Parathyroid adenoma (tissue), 2 donors: ENCODE measurements around the gene MAN2A2.

Source experiments
- H2AFZ ChIP-seq: fragments of 300-600 bp; sonication (generic); one replicate; pipeline ENCODE4 v1.7.0; 2017; ENCODE audit warnings: antibody characterized with exemption, mild to moderate bottlenecking
- H3K27ac ChIP-seq: fragments of 300-600 bp; sonication (generic); one replicate; pipeline ENCODE4 v1.7.0; 2017
- H3K27me3 ChIP-seq: fragments of 300-600 bp; sonication (generic); one replicate; pipeline ENCODE4 v1.7.0; 2017; ENCODE audit warnings: low read length; ENCODE audit not compliant: control insufficient read depth, insufficient read depth
- H3K36me3 ChIP-seq: fragments of 300-600 bp; sonication (generic); one replicate; pipeline ENCODE4 v1.7.0; 2017; ENCODE audit warnings: low read length; ENCODE audit not compliant: control insufficient read depth, insufficient read depth
- H3K4me1 ChIP-seq: fragments of 300-600 bp; sonication (generic); one replicate; pipeline ENCODE4 v1.7.0; 2017; ENCODE audit warnings: control low read depth
- H3K4me2 ChIP-seq: fragments of 300-600 bp; sonication (generic); one replicate; pipeline ENCODE4 v1.7.0; 2017; ENCODE audit warnings: low read length
- H3K4me3 ChIP-seq: fragments of 300-600 bp; sonication (generic); one replicate; pipeline ENCODE4 v1.7.0; 2017; ENCODE audit warnings: low read depth, low read length
- H3K79me2 ChIP-seq: fragments of 300-600 bp; sonication (generic); one replicate; pipeline ENCODE4 v1.7.0; 2017; ENCODE audit warnings: control low read depth
- H3K9ac ChIP-seq: fragments of 300-600 bp; sonication (generic); one replicate; pipeline ENCODE4 v1.7.0; 2017; ENCODE audit warnings: mild to moderate bottlenecking
- H3K9me3 ChIP-seq: fragments of 300-600 bp; sonication (generic); one replicate; pipeline ENCODE4 v1.7.0; 2017; ENCODE audit warnings: low read length; ENCODE audit not compliant: control insufficient read depth
- TF ChIP-seq, protein P1 (sequence below): fragments of 300-600 bp; sonication (generic); IDR thresholded peaks from one replicate; pipeline ENCODE4 v1.7.0; 2017; ENCODE audit warnings: antibody characterized with exemption, mild to moderate bottlenecking
- donor health status: primary hyperparathyroidism.

The MAN2A2 gene

DNA sequence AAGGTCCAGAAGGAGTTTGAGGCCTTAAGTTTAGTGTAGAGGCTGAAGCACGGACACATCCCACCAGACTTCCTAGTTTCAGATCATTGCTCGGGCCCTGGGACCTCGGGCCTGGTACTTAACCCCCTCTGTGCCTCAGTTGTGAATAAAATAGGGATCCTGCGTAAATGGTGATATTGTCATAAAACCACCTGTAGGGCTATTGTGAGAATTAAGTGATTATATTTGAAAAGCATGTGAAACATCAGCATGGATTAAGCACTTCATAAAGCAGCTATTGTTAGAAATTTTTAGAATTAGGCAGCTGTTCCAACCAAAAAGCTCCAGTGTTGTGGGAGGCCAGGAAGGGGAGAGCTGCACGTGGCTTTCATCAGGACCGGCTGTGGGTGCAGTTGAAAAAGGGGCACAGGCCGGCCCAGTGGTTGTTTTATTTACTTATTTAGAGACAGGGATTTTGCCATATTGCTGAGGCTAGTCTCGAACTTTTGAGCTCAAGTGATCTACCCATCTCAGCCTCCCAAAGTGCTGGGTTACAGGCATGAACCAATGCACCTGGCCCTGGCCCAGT lies 56.0 kb downstream of the MAN2A2 start:
- H2AFZ ChIP-seq = no peak overlapping the region
- no peaks in the 10 kb centered on the region for H3K79me2 ChIP-seq
- no peak overlapping the region for H3K27ac ChIP-seq
- no peaks in the 10 kb centered on the region for H3K9me3 ChIP-seq
- no peaks in the 10 kb centered on the region for H3K36me3 ChIP-seq
- no peak overlapping the region for H3K9ac ChIP-seq
- no peaks in the 10 kb centered on the region for H3K27me3 ChIP-seq
- H3K4me3 ChIP-seq = no peak overlapping the region
- H3K4me1 ChIP-seq = peaks cover 2% of the 10 kb centered on the region
- H3K4me2 ChIP-seq = no peak overlapping the region
- TF ChIP-seq, protein P1, sequence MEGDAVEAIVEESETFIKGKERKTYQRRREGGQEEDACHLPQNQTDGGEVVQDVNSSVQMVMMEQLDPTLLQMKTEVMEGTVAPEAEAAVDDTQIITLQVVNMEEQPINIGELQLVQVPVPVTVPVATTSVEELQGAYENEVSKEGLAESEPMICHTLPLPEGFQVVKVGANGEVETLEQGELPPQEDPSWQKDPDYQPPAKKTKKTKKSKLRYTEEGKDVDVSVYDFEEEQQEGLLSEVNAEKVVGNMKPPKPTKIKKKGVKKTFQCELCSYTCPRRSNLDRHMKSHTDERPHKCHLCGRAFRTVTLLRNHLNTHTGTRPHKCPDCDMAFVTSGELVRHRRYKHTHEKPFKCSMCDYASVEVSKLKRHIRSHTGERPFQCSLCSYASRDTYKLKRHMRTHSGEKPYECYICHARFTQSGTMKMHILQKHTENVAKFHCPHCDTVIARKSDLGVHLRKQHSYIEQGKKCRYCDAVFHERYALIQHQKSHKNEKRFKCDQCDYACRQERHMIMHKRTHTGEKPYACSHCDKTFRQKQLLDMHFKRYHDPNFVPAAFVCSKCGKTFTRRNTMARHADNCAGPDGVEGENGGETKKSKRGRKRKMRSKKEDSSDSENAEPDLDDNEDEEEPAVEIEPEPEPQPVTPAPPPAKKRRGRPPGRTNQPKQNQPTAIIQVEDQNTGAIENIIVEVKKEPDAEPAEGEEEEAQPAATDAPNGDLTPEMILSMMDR = no peak

DNA sequence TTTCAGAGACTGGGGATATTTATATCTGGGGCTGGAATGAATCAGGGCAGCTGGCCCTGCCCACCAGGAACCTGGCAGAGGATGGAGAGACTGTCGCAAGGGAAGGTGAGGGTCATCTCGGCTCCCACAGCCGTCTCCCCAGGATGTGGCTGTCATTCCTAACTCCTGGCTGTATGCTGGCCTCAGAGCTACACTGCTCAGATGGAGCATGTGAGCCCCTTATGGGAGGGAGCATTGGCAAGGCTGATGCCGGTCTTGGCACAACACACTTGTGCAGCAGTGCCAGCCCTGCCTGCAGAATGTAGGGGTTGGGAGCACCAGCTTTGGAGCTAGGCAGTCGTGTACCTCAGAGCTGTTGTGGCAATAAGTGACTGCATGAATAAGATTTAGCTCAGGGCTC lies 56.8 kb downstream of the MAN2A2 start:
- TF ChIP-seq, protein P1 = no peak

DNA sequence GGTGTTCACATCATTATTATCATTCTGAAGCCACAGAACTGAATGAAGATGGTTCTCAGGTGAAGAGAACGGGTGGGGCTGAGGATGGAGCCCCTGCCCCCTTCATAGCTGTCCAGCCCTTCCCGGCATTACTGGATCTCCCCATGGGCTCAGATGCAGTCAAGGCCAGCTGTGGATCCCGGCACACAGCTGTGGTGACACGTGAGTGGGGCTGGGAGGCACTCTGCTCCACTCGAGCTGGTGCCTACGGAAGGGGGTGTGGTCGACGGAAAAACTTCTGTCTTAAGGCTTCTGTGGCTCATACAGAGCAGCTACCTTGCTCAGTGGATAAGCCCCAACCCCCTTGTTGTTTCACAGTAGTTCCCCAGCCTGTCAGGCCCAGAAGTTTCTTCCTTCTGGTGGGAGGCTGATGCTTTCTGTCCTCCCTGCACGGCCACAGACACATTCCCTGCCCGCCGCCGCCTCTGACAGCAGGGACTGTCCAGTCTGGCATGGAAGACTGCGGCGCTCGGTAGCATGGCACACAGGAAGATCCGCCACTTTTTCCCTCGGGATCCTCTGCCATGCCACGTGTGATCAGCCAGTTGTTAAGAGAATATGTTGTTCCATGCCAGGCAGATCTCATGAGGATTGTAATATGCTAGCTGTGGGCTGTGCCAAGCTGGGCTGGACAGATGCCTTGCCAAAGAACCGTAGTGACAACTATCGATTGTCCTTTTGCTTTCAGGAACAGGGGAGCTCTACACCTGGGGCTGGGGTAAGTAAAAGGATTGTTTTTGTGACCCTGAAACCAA lies 57.4 kb downstream of the MAN2A2 start:
- Histone ChIP-seq H3K4me2 (no peak overlapping the region), H3K27ac (no peak overlapping the region), H3K9me3 (no peaks in the 10 kb centered on the region), H2AFZ (no peak overlapping the region), H3K4me3 (no peak overlapping the region), H3K27me3 (no peaks in the 10 kb centered on the region), H3K36me3 (no peaks in the 10 kb centered on the region), H3K4me1 (peaks cover 2% of the 10 kb centered on the region), H3K9ac (no peak overlapping the region), H3K79me2 (no peaks in the 10 kb centered on the region)
- TF ChIP-seq, protein P1 = no peak

More for the DNA sequence above, 56.8 kb downstream of the MAN2A2 start:
- Histone ChIP-seq H3K36me3 (no peaks in the 10 kb centered on the region), H3K9ac (no peak overlapping the region), H3K4me2 (no peak overlapping the region), H3K4me3 (no peak overlapping the region), H3K27me3 (no peaks in the 10 kb centered on the region), H3K79me2 (no peaks in the 10 kb centered on the region), H3K27ac (no peak overlapping the region), H3K4me1 (peaks cover 2% of the 10 kb centered on the region), H2AFZ (no peak overlapping the region), H3K9me3 (no peaks in the 10 kb centered on the region)

DNA sequence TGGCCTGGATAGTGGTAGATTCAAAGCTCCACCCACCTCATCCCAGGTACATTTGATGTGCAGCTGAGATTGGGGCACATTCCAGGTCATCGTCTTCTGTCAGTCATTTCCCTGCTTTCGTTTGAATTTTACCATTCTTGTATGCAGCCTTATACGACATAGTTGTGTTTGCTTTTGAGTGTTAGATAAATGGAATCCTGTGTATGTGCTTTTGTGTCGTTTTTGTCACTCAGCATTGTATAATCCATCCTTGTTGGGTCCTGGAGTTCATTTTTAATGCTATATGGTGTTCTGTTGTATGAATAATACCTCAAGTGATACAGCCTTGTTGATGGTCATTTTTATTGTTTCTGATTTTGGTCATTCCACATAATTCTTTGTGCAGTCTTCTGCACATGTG lies 58.9 kb downstream of the MAN2A2 start:
- Histone ChIP-seq H3K4me2 (no peak overlapping the region), H2AFZ (no peak overlapping the region), H3K27me3 (no peaks in the 10 kb centered on the region), H3K4me3 (no peak overlapping the region), H3K36me3 (no peaks in the 10 kb centered on the region), H3K79me2 (no peaks in the 10 kb centered on the region), H3K27ac (no peak overlapping the region), H3K4me1 (peaks cover 2% of the 10 kb centered on the region), H3K9ac (no peak overlapping the region), H3K9me3 (no peaks in the 10 kb centered on the region)
- TF ChIP-seq, protein P1 = no peak
